Naive B cell (primary cell): ENCODE measurements around the gene ALDH1A1. TPM values are rescaled to one million over a fixed set of nuclear protein-coding genes. Genes with fewer than 3 reads are reported as not detected.

Experiments used
- ATAC-seq, 2 donors: fragments of 150-1000 bp; cut with Tn5 transposase; 2 replicates each; pipeline ENCODE4 v1.10.0; 2021; ENCODE audit warnings: low read depth in 2 of 2, mild to moderate bottlenecking in 2 of 2, moderate library complexity in 2 of 2
- DNase-seq: peaks from one replicate; pipeline ENCODE4 v3.0.0; 2022
- H3K27ac Mint-ChIP-seq, 6 donors: one replicate each; pipeline ENCODE4 v1.8.0; 2020 to 2022; ENCODE audit warnings: mild to moderate bottlenecking in 6 of 6, mixed read lengths in 6 of 6, moderate library complexity in 5 of 6, inconsistent platforms in 2 of 6
- H3K27me3 Mint-ChIP-seq, 3 donors: one replicate each; pipeline ENCODE4 v1.8.0; 2021 to 2022; ENCODE audit warnings: mixed read lengths in 3 of 3, mild to moderate bottlenecking in 1 of 3
- H3K36me3 Mint-ChIP-seq, 2 donors: one replicate each; pipeline ENCODE4 v1.8.0; 2020 to 2022; ENCODE audit warnings: mixed read lengths in 2 of 2, inconsistent platforms in 1 of 2, mild to moderate bottlenecking in 1 of 2
- H3K4me1 Mint-ChIP-seq, 3 donors: one replicate each; pipeline ENCODE4 v1.8.0; 2020 to 2022; ENCODE audit warnings: mixed read lengths in 3 of 3, inconsistent platforms in 1 of 3, mild to moderate bottlenecking in 1 of 3, moderate library complexity in 1 of 3
- H3K4me3 Mint-ChIP-seq, 8 donors: one replicate each; pipeline ENCODE4 v1.8.0; 2020 to 2022; ENCODE audit warnings: mild to moderate bottlenecking in 8 of 8, mixed read lengths in 8 of 8, moderate library complexity in 8 of 8, inconsistent platforms in 2 of 8
- H3K9me3 Mint-ChIP-seq, 7 donors: one replicate each; pipeline ENCODE4 v1.8.0; 2020 to 2022; ENCODE audit warnings: mixed read lengths in 7 of 7, mild to moderate bottlenecking in 5 of 7, inconsistent platforms in 2 of 7, moderate library complexity in 1 of 7
- polyA plus RNA-seq, 6 donors: library from polyadenylated mRNA; unstranded; fragments of 300-500 nt; fragmentation: Illumina TruSeq; gene quantifications; one replicate each; pipeline ENCODE4 v1.2.3, GENCODE V29; 2021; ENCODE audit warnings: low read depth in 6 of 6

ALDH1A1 gene
- polyA plus RNA-seq, 6 donors from 2014 or later, result 0.73 to 1.2 (median 0.90) TPM; not detected in 1

DNA sequence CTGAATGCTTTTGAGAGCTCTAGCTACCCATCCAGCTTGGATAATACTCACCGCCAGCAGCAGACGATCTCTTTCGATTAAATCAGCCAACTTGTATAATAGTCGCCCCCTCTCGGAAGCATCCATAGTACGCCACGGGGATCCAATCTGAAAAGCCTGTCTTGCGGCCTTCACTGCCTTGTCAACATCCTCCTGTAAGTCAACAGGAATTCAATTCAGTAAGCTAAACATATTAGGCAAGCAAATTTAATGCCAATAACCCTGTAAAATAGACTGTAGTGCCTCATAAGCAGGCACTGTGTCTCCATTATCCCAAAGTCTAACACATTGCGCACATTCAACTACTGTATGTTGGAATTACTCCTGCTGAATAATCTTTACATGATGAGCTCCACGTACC, 22.0 kb downstream of the ALDH1A1 start:
- Mint-ChIP-seq H3K36me3 (no peaks in the 10 kb centered on the region), H3K4me1 (no peaks in the 10 kb centered on the region), H3K4me3 (no peak overlapping the region), H3K27ac (no peak overlapping the region), H3K27me3 (no peaks in the 10 kb centered on the region), H3K9me3 (no peaks in the 10 kb centered on the region)
- ATAC-seq, result no peak
- DNase-seq, result no peak

DNA sequence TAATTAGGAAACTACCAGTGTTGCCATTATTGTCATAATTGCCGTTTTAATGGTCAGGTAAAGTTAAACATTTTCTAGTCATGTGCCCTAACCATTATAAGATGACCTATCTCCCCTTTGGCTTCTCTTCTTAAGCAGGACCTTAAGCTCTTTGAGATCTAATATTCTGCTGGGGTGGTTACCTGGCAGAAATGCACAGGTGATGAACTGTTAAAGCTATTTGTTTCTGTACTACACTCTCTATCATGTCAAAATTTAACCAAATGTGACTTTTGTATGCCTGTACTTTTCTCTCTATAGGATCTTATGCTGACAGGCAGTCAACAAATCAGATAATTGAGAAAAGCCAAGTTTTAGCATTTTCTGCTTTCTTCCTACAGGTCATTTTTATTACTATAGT, 23.3 kb downstream of the ALDH1A1 start:
- no peak for ATAC-seq
- Mint-ChIP-seq H3K4me1 (no peaks in the 10 kb centered on the region), H3K36me3 (no peaks in the 10 kb centered on the region), H3K4me3 (no peak overlapping the region), H3K27me3 (no peaks in the 10 kb centered on the region), H3K27ac (no peak overlapping the region), H3K9me3 (no peaks in the 10 kb centered on the region)
- DNase-seq, result no peak

DNA sequence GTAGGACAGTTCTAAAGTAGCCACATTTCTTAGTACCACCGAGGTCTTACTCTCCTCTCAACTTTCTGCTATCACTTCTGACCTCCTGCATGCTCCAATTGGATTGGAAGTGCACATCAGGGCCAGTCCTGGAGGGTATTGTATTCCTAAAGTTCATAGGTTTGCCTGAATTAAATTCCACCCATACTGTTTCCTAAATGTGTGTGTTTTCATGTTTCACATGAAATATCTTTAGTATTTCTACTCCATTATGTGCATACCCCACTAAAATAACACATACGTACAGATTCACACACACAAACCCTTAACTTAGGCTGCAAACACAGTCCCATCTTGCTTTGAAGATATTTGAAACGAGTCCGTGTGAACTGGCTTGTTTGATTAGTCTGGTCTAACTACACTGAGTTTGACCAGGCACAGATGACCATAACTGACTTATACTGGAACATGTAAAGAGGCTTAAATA, 24.8 kb downstream of the ALDH1A1 start:
- Mint-ChIP-seq H3K27ac (no peak overlapping the region), H3K36me3 (no peaks in the 10 kb centered on the region)
- no peak for ATAC-seq

DNA sequence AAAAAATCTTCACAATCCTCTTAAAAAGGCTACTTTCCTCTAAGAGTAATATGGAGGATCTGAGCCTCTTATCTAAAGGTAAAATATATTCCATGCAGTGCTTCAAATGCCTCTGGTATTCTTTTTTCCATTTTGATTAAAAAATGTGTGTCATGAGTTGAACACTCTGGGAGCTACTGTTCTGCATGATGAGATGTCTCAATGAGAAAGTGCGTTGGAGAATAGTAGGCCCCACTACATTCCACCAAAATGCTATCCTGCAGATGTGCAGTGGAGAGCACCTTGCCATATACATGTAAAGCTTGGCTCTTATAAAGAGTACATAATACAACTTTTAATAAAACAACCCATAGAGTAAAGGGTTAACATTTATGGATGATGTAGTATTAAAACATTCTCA, 26.3 kb downstream of the ALDH1A1 start:
- Mint-ChIP-seq H3K4me1 (no peaks in the 10 kb centered on the region), H3K27me3 (peaks cover 0 to 3% (median 0%) of the 10 kb centered on the region in 3 donors), H3K27ac (no peak overlapping the region), H3K9me3 (no peaks in the 10 kb centered on the region), H3K36me3 (no peaks in the 10 kb centered on the region), H3K4me3 (no peak overlapping the region)
- DNase-seq, result no peak
- no peak for ATAC-seq

More for the DNA sequence above, 24.8 kb downstream of the ALDH1A1 start:
- H3K9me3 Mint-ChIP-seq, result no peaks in the 10 kb centered on the region
- H3K4me3 Mint-ChIP-seq, result no peak overlapping the region
- no peaks in the 10 kb centered on the region for H3K27me3 Mint-ChIP-seq
- H3K4me1 Mint-ChIP-seq, result no peaks in the 10 kb centered on the region
- DNase-seq, result no peak

DNA sequence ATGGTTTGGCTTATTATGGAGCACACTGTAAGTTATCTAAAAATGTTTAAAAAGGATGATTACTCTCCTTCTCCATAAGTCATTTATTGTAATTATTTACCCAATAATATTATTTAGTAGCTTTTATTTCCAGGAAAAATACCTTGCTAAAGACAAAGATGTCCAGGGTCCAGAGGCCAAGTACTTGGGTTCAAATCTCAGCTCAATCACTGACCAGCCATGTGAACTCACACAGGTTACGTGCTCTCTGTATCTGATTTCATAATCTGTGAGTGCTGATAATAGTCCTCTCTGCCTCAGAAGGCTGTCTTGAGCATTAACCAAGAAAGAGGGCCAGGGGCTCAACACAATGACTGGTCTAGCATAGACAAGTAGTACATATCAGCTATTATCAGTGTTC, 27.0 kb downstream of the ALDH1A1 start:
- no peaks in the 10 kb centered on the region for H3K4me1 Mint-ChIP-seq
- DNase-seq (no peak), ATAC-seq (no peak)
- no peak overlapping the region for H3K27ac Mint-ChIP-seq
- H3K36me3 Mint-ChIP-seq, result no peaks in the 10 kb centered on the region
- H3K27me3 Mint-ChIP-seq, result peaks cover 0 to 5% (median 0%) of the 10 kb centered on the region in 3 donors
- H3K4me3 Mint-ChIP-seq, result no peak overlapping the region
- no peaks in the 10 kb centered on the region for H3K9me3 Mint-ChIP-seq

DNA sequence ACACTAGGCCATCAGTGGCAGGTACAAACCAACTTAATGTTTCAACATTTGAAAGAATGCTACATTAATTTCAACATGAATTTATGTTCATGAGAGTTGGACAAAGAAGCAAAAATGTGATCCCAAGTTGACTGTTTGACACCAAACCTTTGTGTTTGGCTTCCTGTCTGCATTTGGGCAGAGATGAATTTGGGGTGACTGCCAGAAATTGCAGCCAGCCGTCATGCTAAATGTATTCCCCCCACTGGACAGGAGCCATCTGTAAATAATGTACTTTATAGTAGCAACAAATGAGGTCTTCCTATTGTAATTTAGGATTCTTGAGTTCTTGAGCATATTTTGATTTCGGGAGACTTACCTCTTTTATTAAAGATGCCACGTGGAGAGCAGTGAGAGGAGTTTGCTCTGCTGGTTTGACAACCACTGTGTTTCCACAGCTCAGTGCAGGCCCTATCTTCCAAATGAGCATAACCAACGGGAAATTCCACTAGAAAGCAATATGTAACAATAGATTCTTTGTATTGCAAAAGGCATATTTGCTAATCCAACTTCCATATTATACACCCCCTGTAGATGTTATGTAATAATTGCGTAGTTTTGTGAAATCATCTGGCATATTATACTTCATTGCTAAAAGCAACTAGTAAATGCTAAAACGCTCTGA, 27.6 kb downstream of the ALDH1A1 start:
- Mint-ChIP-seq H3K9me3 (no peaks in the 10 kb centered on the region), H3K36me3 (no peaks in the 10 kb centered on the region), H3K27ac (no peak overlapping the region), H3K4me3 (no peak overlapping the region), H3K4me1 (no peaks in the 10 kb centered on the region), H3K27me3 (peaks cover 0 to 5% (median 0%) of the 10 kb centered on the region in 3 donors)
- ATAC-seq (no peak), DNase-seq (no peak)

DNA sequence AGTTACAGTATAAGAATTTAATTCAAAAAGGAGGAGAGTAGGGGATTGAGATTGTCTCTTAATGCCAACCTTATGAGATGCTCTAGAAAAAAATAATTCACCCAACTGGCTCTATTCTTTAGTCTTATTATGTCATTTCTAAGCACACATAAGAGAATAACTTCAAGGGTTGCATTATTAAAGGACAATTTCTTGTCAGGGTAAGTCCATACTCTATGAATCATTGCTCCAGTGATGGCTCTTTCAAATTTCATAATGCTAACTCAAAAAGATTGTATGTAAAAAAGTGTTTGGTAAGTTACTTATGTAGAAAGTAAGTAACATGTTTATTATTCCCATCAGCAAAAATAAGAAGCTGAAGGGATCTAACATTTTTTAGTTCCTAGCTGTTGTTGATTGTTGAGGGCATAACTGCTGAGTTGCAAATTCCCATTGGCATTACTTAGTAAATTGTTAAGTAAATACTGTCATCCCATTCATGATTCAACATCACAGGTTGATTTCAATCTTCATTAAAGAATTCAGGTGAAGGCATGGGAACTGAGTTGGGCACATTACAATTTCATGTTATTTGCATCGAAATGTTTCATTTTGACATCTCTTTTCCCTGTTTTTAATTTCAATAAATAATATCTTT, 28.6 kb downstream of the ALDH1A1 start:
- H3K4me1 Mint-ChIP-seq, result no peaks in the 10 kb centered on the region
- no peak overlapping the region for H3K27ac Mint-ChIP-seq
- ATAC-seq, result no peak

DNA sequence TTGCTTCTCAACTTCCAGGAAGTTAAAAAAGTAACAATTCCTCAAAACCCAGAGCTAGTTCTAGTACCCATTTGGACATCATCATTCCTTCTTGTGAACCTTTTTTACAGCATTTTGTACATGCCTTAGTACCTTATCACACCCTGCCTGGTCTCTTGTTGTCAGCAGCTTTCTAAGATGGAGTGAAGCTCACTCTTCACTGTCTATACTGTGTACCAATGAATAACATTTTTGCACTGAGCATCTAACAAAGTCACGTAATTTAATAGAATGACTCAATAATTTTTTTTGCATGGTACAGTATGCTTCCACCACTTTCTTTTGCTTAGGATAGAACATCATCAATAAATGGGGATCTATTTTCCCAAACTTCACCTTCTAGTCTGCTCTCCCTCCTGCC, 29.8 kb downstream of the ALDH1A1 start:
- no peaks in the 10 kb centered on the region for H3K36me3 Mint-ChIP-seq
- ATAC-seq (no peak), DNase-seq (no peak)
- no peaks in the 10 kb centered on the region for H3K4me1 Mint-ChIP-seq
- peaks cover 0 to 5% (median 0%) of the 10 kb centered on the region in 3 donors for H3K27me3 Mint-ChIP-seq
- H3K9me3 Mint-ChIP-seq, result no peaks in the 10 kb centered on the region
- no peak overlapping the region for H3K27ac Mint-ChIP-seq
- no peak overlapping the region for H3K4me3 Mint-ChIP-seq

More for the DNA sequence above, 28.6 kb downstream of the ALDH1A1 start:
- H3K36me3 Mint-ChIP-seq, result no peaks in the 10 kb centered on the region
- H3K4me3 Mint-ChIP-seq, result no peak overlapping the region
- H3K9me3 Mint-ChIP-seq, result no peaks in the 10 kb centered on the region
- H3K27me3 Mint-ChIP-seq, result peaks cover 0 to 5% (median 0%) of the 10 kb centered on the region in 3 donors
- DNase-seq, result no peak

DNA sequence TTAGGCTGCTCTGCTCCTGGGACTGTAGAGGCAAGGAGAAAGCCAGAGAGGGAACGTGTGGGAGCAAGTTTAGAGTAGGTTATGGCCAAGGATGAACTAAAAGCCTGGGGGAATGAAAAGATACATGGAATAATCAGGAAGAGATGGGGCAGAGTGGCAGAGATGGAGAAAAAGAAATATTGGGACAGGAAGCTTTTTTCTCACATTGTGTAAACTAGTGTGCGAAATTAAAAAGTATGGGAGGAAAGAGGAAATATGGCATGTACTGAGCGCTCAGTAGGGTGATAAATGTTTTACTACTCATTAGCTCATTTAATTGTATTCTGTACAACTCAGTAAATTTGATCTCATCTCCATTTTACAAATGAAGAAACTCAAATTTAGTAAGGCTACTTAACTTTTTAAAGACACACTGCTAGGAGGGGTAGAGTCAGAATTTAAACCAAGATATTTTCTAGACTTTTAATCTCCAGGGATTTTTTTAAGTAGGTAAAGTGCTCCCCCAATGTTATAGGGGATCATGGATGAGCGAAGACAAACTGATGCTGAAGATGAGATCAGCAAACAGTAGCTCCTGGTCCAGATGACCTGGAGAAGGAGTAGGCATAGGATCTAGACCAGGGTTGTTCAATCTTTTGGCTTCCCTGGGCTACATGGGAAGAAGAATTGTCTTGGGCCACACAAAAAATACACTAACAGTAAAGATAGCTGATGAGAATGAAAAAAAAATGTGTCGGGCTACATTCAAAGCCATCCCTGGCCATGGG, 30.8 kb downstream of the ALDH1A1 start:
- no peaks in the 10 kb centered on the region for H3K4me1 Mint-ChIP-seq
- ATAC-seq, result no peak
- peaks cover 0 to 5% (median 0%) of the 10 kb centered on the region in 3 donors for H3K27me3 Mint-ChIP-seq
- no peak overlapping the region for H3K4me3 Mint-ChIP-seq
- H3K36me3 Mint-ChIP-seq, result no peaks in the 10 kb centered on the region
- no peak for DNase-seq
- H3K9me3 Mint-ChIP-seq, result no peaks in the 10 kb centered on the region
- peak overlapping the region in 1 of 6 donors; percentile 1 for H3K27ac Mint-ChIP-seq

DNA sequence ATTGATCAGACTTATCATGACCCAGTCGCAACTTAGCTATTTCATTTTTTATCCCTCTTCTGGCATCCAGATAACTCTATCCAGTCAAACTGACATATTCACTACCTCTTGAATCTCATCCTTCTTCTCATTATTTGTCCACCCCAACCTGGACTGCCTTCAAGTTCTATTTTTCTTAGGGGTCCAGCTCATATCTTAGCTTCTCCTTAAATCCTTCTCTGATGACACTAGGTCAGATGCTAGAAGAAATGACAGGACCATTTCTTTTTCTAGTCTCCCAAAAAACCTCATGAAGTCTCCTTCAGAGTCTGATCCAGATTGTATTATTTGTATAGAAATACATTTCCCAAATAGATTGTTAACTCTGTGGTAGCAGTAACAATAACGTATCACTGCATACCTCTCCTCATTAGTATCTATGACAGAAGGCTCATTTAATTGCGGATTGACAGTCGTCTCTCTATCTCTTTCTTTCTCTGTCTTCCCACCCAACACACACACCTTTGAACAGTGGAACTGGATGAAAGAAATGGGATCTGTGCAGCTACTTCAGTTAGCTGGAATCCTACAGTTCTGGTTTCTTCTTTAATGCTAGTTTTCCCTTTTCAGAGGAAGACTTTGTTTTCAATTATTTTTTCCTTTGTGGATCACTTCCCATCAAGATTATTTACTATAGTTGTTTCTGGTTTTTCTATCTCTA, 33.5 kb downstream of the ALDH1A1 start:
- Mint-ChIP-seq H3K27me3 (peaks cover 0 to 5% (median 0%) of the 10 kb centered on the region in 3 donors), H3K4me1 (no peaks in the 10 kb centered on the region), H3K4me3 (no peak overlapping the region), H3K9me3 (peaks cover 0 to 2% (median 0%) of the 10 kb centered on the region in 7 donors), H3K36me3 (no peaks in the 10 kb centered on the region), H3K27ac (no peak overlapping the region)
- no peak for DNase-seq
- ATAC-seq, result no peak

DNA sequence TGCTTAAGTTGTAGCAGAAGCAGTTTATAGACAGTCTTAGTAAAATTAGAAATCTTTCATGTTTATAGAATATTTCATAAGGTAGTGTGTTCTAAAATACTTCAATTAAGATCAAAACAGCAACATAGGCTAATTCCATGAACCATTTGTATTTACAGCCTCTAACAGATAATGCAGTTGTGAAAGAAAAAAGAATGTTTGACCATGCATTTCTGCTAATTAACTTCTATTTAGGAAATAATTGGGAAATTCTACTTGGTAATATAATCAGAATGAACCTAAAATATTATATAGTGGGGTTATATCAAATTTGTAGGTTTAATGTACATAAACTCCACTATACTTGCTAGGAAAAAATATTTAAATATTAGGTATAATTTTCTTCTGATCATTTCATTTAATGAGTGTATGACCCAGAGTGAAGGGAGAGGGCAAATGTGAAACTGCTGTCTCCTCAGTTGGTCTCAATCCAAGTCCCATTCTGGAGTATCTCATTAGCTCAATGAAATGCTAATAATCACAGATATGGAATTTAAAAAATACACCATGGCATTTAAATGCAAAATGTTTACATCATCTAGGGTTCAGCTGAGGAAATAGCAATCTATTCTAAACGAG, 34.9 kb downstream of the ALDH1A1 start:
- Mint-ChIP-seq H3K36me3 (no peaks in the 10 kb centered on the region), H3K4me1 (no peaks in the 10 kb centered on the region), H3K27ac (no peak overlapping the region), H3K4me3 (no peak overlapping the region), H3K9me3 (peaks cover 0 to 2% (median 0%) of the 10 kb centered on the region in 7 donors), H3K27me3 (peaks cover 0 to 5% (median 0%) of the 10 kb centered on the region in 3 donors)
- ATAC-seq, result no peak
- no peak for DNase-seq

DNA sequence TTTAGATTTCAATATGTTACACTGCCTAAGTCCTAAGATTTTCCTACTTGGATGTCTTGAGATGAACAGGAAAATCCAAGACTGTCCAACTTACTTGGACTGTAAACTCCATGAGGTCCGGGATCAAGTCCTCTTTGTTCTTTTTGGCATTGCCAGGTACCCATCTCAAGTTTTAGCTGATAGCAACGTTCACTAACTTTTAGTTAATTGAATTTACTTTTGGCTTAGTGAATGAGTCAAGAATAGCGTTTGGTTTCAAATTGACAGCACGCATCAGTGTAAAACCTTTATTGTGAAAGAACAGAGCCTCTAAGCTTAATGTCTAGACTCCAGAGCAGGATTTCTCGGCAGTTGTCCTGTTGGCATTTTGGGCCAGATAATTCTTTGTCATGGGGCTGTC, 37.2 kb downstream of the ALDH1A1 start:
- Mint-ChIP-seq H3K36me3 (no peaks in the 10 kb centered on the region), H3K27me3 (no peaks in the 10 kb centered on the region), H3K4me1 (no peaks in the 10 kb centered on the region), H3K27ac (no peak overlapping the region), H3K4me3 (no peak overlapping the region), H3K9me3 (peaks cover 0 to 2% (median 0%) of the 10 kb centered on the region in 7 donors)
- no peak for ATAC-seq
- DNase-seq, result no peak

DNA sequence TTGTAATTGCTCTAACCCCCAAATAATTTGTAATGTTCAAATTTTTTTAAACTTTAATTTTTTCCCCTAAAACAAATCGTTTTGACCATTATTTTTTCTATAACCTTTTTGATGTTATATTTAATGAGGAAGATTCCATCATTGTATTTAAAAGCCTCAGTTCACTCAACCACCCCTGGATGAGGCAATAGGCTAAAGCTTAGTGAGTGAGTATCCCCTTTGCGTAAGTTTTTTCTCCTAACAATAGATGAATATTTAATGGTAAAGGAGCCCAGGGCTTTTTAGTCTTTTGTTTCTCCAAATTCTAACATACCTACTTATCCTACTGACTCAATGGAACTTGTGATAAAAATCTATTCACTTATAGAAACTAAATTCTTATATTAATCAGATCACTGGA, 38.1 kb downstream of the ALDH1A1 start:
- ATAC-seq, result no peak
- Mint-ChIP-seq H3K4me1 (no peaks in the 10 kb centered on the region), H3K9me3 (peaks cover 0 to 2% (median 0%) of the 10 kb centered on the region in 7 donors), H3K27me3 (no peaks in the 10 kb centered on the region), H3K36me3 (no peaks in the 10 kb centered on the region), H3K27ac (no peak overlapping the region), H3K4me3 (no peak overlapping the region)
- DNase-seq, result no peak
